ENCODE results near the gene PSPC1.

GRCh38 chr13:19668778-19669177 is 114.0 kb downstream of the PSPC1 start:
- TF ChIP-seq CTCF (IDR thresholded peaks at IDR 0.05) (no peak), ZFX (IDR thresholded peaks at IDR 0.05; ENCODE audit: borderline replicate concordance) (no peak)

All from 22Rv1 (cell line).